NCI-H526 treated with DMSO at 0.1 percent for 48 hours (cell line): Measurements from ENCODE around the gene PTPN23.

ENCODE experiments used
- DNase-seq: peaks from one replicate; lab custom pipeline; 2025; lab: John Stamatoyannopoulos, UW

PTPN23 gene

DNA sequence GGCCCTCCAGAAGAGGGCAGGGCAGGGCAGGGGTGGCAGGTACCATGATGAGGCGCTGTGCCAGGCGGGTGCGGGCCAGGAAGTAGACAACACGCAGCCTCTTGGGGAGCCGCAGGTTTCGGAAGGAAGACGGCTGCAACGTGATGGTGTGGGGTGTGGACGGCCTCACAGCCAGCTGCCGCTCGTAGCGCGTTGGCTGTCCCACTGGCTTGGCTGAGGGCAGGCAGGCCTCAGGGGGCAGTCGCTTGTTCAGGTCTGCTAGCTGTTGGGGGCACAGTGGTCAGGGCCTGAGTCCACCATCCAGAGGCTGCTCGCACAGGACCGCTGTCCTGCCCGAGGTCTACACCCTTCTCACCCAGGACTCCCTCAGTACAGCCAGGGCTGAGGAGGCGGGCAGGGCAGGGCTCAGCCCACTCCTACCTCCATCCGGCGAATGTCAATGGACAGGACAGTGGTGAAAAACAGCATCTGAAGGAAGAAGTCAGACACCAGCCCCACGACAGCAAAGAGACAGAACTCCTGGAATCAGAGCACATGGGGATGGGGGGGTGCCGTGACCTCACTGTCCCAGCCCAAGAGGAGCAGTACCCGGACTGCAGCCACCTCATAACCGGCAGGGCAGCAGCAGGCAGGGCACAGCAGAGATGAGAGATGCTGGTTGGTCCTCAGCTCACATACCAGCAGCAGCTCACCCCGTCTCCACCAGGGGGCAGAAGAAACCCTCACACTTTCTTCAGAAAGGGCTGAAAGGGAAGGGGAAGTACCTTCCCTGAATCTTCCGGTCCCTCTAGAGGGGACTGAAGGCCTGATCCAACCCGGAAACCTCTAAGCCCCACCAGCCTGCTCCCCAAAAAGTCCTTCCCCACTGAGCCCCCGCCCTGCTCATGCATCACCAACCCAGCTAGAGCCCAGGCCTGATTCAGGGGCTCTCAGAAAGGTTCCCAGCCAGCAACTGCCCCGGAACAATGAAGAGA is 40.0 kb downstream of the PTPN23 start:
- DNase-seq: peak; percentile 36

GRCh38 chr3:47421741-47422649 is 41.2 kb downstream of the PTPN23 start:
- no peak for DNase-seq

DNA sequence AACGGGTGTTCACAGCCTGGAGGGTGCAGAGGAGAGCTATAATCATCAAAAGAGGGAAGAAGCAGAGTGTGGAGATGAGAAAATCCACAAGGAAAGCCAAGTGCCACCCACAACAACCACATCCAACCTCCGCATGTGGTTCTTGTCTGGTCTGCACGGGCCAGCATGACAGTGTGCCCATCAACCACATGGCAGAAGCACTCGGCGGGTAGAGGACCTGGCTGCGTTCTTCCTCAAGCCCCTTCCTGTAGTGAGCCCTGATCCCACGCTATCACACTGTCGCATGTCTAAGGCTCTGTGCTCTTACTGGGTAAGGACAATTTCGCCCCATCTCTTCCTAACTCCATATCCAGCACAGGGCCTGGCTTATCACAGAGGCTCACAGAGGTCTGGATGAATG is 41.9 kb downstream of the PTPN23 start:
- DNase-seq: no peak

DNA sequence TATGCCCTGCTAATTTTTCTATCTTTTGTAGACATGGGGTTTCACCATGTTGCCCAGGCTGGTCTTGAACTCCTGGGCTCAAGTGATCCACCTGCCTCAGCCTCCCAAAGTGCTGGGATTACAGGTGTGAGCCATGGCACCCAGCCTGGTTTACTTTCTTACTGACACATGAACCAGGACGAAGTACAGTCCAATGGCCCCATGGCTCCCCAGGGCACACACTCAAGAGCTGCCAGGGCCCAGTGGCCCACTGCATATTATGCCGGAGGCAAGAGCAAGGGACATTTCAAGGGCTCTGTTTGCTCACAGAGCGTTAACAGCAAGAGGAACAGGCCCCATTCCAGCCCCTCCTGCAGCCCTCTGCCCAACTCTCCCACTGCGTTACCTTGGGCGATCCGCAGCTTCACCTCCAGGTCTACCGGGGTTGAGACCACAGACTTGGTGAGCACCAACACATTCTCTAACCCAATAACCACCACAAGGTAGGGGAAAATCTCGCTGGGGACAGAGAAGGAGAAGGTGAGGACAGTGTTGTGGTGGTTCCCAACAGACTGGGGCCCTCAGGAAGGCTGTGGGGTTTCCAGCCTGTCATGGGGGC is 42.8 kb downstream of the PTPN23 start:
- no peak for DNase-seq

- DNase-seq: no peak
Measured at GRCh38 chr3:47424434-47425382, 43.9 kb downstream of the PTPN23 start.

DNA sequence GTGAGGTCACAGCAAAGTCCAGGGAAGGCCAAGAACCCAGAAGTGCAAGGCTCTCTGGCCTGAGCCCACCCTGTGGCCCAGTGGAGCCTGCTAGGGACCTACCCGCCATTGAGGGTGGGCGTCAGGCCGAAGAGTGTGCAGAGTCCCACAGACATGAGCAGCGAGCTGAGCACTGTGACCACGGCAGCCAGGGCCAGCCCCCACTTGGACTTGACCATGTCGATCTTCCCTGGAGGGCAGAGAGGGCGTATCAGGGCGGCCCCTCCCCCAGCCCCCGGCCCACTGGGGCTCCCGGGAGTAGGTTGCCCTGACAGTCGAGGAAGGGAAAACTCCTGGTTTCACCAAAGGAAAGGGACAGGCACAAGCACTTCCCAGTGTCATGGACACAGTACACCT is 44.6 kb downstream of the PTPN23 start:
- no peak for DNase-seq

GRCh38 chr3:47425959-47426358 is 45.1 kb downstream of the PTPN23 start:
- DNase-seq: no peak

DNA sequence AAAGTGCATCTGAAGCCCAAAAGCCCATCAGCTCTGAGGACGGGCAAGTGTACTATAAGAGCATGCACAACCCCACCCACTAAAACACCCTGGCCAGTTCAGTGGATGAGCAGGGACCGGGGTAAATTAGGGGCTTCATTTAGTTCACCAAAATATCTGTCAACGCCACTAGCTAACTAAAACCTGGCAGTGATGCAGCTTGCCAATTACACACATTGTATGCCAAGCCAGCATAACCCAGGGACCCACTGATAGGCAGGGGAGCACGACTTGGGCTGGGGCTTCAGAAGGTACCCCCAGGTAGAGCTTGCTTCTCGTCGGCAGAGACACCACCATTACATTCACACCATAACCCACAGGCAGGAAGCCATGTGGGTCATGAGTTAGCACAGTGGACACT is 47.0 kb downstream of the PTPN23 start:
- DNase-seq: no peak

GRCh38 chr3:47428662-47429061 is 47.8 kb downstream of the PTPN23 start:
- no peak for DNase-seq

DNA sequence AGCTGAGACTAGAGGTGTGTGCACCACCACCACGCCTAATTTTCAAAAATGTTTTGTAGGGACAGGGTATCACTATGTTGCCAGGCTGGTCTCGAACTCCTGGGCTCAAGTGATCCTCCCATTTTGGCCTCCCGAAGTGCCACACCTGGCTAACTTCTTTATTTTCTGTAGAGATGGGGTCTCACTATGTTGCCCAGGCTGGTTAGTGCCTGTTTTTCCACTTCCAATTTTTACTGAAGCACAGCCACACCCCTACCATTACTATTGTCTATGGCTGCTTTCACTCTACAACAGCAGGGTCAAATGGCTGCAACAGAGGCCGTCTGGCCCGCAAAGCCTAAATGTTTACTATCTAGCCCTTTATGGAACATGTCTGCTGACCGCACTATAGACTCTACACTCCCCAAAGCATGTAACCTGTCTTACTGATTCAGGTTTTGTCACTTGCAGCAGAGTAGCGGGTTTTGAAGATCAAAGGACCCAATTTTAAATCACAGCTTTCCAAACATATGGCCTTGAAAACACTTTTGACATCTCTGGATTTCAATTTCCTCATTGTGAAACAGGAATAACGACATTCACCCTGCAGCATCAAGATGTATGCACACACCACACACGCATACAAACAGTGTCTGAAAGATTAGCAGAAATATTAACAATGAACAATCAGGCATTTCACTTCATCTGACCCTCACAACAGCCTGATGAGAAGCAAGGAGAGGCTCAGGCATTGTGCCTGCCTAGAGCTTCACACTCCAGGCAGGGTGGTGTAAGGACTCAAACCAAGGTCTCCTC is 48.9 kb downstream of the PTPN23 start:
- no peak for DNase-seq

DNA sequence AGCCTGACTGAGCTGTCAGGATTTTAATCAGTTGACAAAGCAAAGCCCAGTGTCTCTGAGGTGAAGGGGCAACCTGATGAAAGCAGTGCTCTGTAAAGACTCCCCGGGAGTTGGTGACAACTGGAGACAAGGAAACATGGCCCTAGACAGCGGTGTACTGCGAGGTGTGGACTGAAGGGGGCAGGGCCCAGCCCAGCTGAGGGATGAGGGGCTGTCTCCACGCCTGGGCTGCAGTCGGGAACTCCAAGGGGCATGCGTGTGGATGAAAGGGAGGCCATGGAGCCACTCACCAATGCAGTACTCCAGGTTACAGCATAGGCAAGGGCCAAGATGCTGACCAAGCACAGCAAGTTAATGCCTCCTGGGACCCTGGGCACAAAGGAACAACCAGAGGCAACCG is 49.8 kb downstream of the PTPN23 start:
- no peak for DNase-seq

DNA sequence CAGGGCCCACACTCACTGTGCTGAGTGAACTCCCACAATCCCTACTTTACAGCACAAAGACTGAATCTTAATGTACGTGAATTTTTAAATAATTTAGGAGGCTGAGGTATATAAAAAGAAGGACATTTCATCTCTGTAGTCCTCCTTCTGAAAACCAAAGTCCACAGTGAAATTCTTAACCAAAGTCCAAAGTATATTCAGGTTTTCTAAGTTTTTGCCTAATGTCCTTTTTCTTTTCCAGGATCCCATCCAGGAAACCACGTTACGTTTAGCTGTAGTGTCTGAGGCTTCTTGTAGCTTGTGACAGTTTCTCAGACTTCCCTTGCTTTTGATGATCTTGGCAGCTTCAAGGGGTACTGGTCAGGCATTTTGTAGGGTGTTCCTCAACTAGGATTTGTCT is 50.4 kb downstream of the PTPN23 start:
- DNase-seq: no peak

GRCh38 chr3:47432673-47433072 is 51.9 kb downstream of the PTPN23 start:
- DNase-seq: no peak

- DNase-seq: no peak
Measured at GRCh38 chr3:47433796-47434195, 53.0 kb downstream of the PTPN23 start.

DNA sequence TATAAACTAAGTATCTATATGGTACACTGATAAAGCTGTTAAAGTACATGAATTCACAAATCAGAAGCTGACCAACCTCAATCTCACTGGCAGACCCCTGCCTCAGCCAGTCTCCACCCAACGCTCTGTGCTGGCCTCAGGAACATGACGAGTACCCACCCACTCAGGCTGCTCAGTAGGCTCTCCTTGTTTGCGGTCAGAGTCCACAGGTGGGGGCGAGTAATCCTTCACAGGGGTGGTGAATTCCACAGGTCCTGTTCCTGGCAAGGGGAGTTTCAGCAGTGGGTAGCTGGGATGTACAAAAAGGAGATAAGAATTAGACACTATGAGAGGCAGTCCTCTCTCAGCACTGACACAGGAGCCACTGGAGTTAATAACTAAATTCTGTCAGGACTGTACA is 54.0 kb downstream of the PTPN23 start:
- no peak for DNase-seq

GRCh38 chr3:47436180-47436579 is 55.4 kb downstream of the PTPN23 start:
- no peak for DNase-seq

DNA sequence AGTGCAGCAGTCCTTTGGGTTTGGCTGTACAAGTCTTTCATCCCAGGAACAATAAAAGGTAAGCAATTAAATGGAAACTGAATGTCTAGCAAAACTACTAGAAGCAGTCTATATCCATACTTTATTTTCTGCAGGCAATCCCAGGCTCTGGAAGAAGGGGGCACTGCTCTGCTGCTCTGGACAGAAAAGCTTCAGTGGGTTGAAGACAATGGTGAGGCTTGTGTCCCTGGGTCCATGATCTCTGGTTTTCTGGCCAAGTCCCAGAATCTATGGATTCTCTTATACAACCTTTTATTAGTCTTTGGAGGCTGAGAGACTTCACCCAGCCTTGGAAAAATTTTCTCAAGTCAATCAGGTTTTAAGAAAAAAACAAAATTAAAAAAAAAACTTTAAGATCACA is 59.3 kb downstream of the PTPN23 start:
- no peak for DNase-seq

GRCh38 chr3:47441796-47442551 is 61.2 kb downstream of the PTPN23 start:
- DNase-seq: no peak

DNA sequence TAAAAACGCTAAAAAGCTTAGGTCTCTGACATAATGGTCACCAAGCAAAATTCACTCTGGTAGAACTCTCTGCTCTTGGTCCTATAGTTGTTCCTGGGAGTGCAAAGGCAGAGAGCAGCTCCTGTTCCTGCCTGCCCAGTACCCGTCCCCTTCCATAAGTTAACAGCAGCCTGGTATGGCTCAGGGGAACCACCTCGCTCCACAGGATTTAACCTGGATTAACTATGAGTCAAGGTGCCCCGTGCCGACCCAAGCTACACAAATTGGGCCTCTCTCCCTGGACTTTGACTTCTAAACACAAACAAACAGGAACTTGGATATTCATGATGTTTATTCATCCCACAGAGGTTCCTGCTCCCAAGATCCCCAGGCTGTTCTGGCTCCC is 62.8 kb downstream of the PTPN23 start:
- DNase-seq: no peak

GRCh38 chr3:47444103-47444502 is 63.3 kb downstream of the PTPN23 start:
- DNase-seq: no peak
